Measurements from ENCODE around the gene PIP4K2B.

The PIP4K2B gene

GRCh38 chr17:38799501-38800236 lies at the start of gene PIP4K2B:
Gene PIP4K2B (minus strand): TSS chr17:38799556. CDS start chr17:38799424, 132 bp downstream.
- H3K9me3 ChIP-seq (ENCODE audit: control insufficient read depth, insufficient read depth, low read length), result no peaks in the 10 kb centered on the region
- H3K36me3 ChIP-seq (ENCODE audit: control insufficient read depth, insufficient read depth, low read length), result no peaks in the 10 kb centered on the region; the same call in 1 of the 2 replicates
- DNase-seq (ENCODE audit: low read depth, low spot score), result peak; percentile 94
- no peaks in the 10 kb centered on the region for H3K27me3 ChIP-seq (ENCODE audit: control insufficient read depth, insufficient read depth, low read length)
- no peaks in the 10 kb centered on the region for H3K4me1 ChIP-seq (ENCODE audit: control insufficient read depth, insufficient read depth, low read length)
- WGBS (ENCODE audit: insufficient coverage, insufficient read length), result no CpG with 5 or more reads among the region's 76 CpGs
- H3K4me3 ChIP-seq (ENCODE audit: low read length), result peak within 1 kb of the TSS; percentile 58
- no peak within 1 kb of the TSS for H3K27ac ChIP-seq (ENCODE audit: low read length)

- Histone ChIP-seq H3K27me3 (ENCODE audit: control insufficient read depth, insufficient read depth, low read length) (no peaks in the 10 kb centered on the region), H3K4me3 (ENCODE audit: low read length) (no peak overlapping the region), H3K4me1 (ENCODE audit: control insufficient read depth, insufficient read depth, low read length) (no peaks in the 10 kb centered on the region), H3K36me3 (ENCODE audit: control insufficient read depth, insufficient read depth, low read length) (peaks cover 32% of the 10 kb centered on the region; the same call in 1 of the 2 replicates), H3K9me3 (ENCODE audit: control insufficient read depth, insufficient read depth, low read length) (no peaks in the 10 kb centered on the region), H3K27ac (ENCODE audit: low read length) (no peak overlapping the region)
- WGBS (ENCODE audit: insufficient coverage, insufficient read length), result no CpG with 5 or more reads among the region's 1 CpG
- no peak for DNase-seq (ENCODE audit: low read depth, low spot score)
These were observed 49.2 kb upstream of the PIP4K2B start for GRCh38 chr17:38848557-38848891.

GRCh38 chr17:38844261-38844757 lies 45.0 kb upstream of the PIP4K2B start:
- Histone ChIP-seq H3K4me3 (ENCODE audit: low read length) (no peak overlapping the region), H3K36me3 (ENCODE audit: control insufficient read depth, insufficient read depth, low read length) (peaks cover 16% of the 10 kb centered on the region; the same call in 1 of the 2 replicates), H3K4me1 (ENCODE audit: control insufficient read depth, insufficient read depth, low read length) (peaks cover 1% of the 10 kb centered on the region; the same call in 1 of the 2 replicates), H3K27me3 (ENCODE audit: control insufficient read depth, insufficient read depth, low read length) (no peaks in the 10 kb centered on the region), H3K9me3 (ENCODE audit: control insufficient read depth, insufficient read depth, low read length) (no peaks in the 10 kb centered on the region), H3K27ac (ENCODE audit: low read length) (no peak overlapping the region)
- DNase-seq (ENCODE audit: low read depth, low spot score), result no peak
- WGBS (ENCODE audit: insufficient coverage, insufficient read length), result no CpG with 5 or more reads among the region's 13 CpGs

- H3K9me3 ChIP-seq (ENCODE audit: control insufficient read depth, insufficient read depth, low read length), result no peaks in the 10 kb centered on the region
- no peaks in the 10 kb centered on the region for H3K27me3 ChIP-seq (ENCODE audit: control insufficient read depth, insufficient read depth, low read length)
- no peak overlapping the region for H3K27ac ChIP-seq (ENCODE audit: low read length)
- no peak for DNase-seq (ENCODE audit: low read depth, low spot score)
- H3K36me3 ChIP-seq (ENCODE audit: control insufficient read depth, insufficient read depth, low read length), result no peaks in the 10 kb centered on the region; the same call in 1 of the 2 replicates
- no peaks in the 10 kb centered on the region for H3K4me1 ChIP-seq (ENCODE audit: control insufficient read depth, insufficient read depth, low read length)
- peak overlapping the region; percentile 81; the same call in 1 of the 2 replicates for H3K4me3 ChIP-seq (ENCODE audit: low read length)
- no CpG with 5 or more reads among the region's 17 CpGs for WGBS (ENCODE audit: insufficient coverage, insufficient read length)
These were observed 26.4 kb upstream of the PIP4K2B start for GRCh38 chr17:38825762-38826247.

- H3K9me3 ChIP-seq (ENCODE audit: control insufficient read depth, insufficient read depth, low read length), result no peaks in the 10 kb centered on the region
- peak; percentile 89 for DNase-seq (ENCODE audit: low read depth, low spot score)
- H3K27ac ChIP-seq (ENCODE audit: low read length), result no peak within 1 kb of the TSS
- H3K27me3 ChIP-seq (ENCODE audit: control insufficient read depth, insufficient read depth, low read length), result no peaks in the 10 kb centered on the region
- peaks cover 6% of the 10 kb centered on the region for H3K36me3 ChIP-seq (ENCODE audit: control insufficient read depth, insufficient read depth, low read length)
- WGBS (ENCODE audit: insufficient coverage, insufficient read length), result no CpG with 5 or more reads among the region's 55 CpGs
- H3K4me3 ChIP-seq (ENCODE audit: low read length), result peak within 1 kb of the TSS; percentile 81; the same call in 1 of the 2 replicates
- H3K4me1 ChIP-seq (ENCODE audit: control insufficient read depth, insufficient read depth, low read length), result no peaks in the 10 kb centered on the region
These were observed 25.8 kb upstream of the PIP4K2B start, which contains the start of gene CWC25 for GRCh38 chr17:38824899-38825761. Gene CWC25 (minus strand): TSS chr17:38825321. CDS start chr17:38825183, 138 bp downstream.

GRCh38 chr17:38815576-38816193 lies 16.3 kb upstream of the PIP4K2B start:
- Histone ChIP-seq H3K4me1 (ENCODE audit: control insufficient read depth, insufficient read depth, low read length) (no peaks in the 10 kb centered on the region; the same call in 1 of the 2 replicates), H3K27ac (ENCODE audit: low read length) (no peak overlapping the region), H3K9me3 (ENCODE audit: control insufficient read depth, insufficient read depth, low read length) (no peaks in the 10 kb centered on the region), H3K36me3 (ENCODE audit: control insufficient read depth, insufficient read depth, low read length) (peaks cover 9% of the 10 kb centered on the region; the same call in 1 of the 2 replicates), H3K27me3 (ENCODE audit: control insufficient read depth, insufficient read depth, low read length) (no peaks in the 10 kb centered on the region), H3K4me3 (ENCODE audit: low read length) (no peak overlapping the region)
- no peak for DNase-seq (ENCODE audit: low read depth, low spot score)
- WGBS (ENCODE audit: insufficient coverage, insufficient read length), result no CpG with 5 or more reads among the region's 8 CpGs

- no peak for DNase-seq (ENCODE audit: low read depth, low spot score)
- Histone ChIP-seq H3K4me3 (ENCODE audit: low read length) (no peak overlapping the region), H3K27me3 (ENCODE audit: control insufficient read depth, insufficient read depth, low read length) (no peaks in the 10 kb centered on the region), H3K36me3 (ENCODE audit: control insufficient read depth, insufficient read depth, low read length) (peaks cover 19% of the 10 kb centered on the region), H3K4me1 (ENCODE audit: control insufficient read depth, insufficient read depth, low read length) (no peaks in the 10 kb centered on the region), H3K9me3 (ENCODE audit: control insufficient read depth, insufficient read depth, low read length) (no peaks in the 10 kb centered on the region), H3K27ac (ENCODE audit: low read length) (no peak overlapping the region)
- no CpG with 5 or more reads among the region's 7 CpGs for WGBS (ENCODE audit: insufficient coverage, insufficient read length)
These were observed 10.5 kb upstream of the PIP4K2B start for GRCh38 chr17:38809828-38810227.

GRCh38 chr17:38800237-38800760 lies 943 bp upstream of the PIP4K2B start:
- DNase-seq (ENCODE audit: low read depth, low spot score), result no peak
- no CpG with 5 or more reads among the region's 14 CpGs for WGBS (ENCODE audit: insufficient coverage, insufficient read length)
- Histone ChIP-seq H3K27ac (ENCODE audit: low read length) (no peak overlapping the region), H3K4me1 (ENCODE audit: control insufficient read depth, insufficient read depth, low read length) (no peaks in the 10 kb centered on the region), H3K4me3 (ENCODE audit: low read length) (peak overlapping the region; percentile 58; the same call in 1 of the 2 replicates), H3K9me3 (ENCODE audit: control insufficient read depth, insufficient read depth, low read length) (no peaks in the 10 kb centered on the region), H3K27me3 (ENCODE audit: control insufficient read depth, insufficient read depth, low read length) (no peaks in the 10 kb centered on the region), H3K36me3 (ENCODE audit: control insufficient read depth, insufficient read depth, low read length) (no peaks in the 10 kb centered on the region; the same call in 1 of the 2 replicates)

- no peak for DNase-seq (ENCODE audit: low read depth, low spot score)
- no peak overlapping the region for H3K27ac ChIP-seq (ENCODE audit: low read length)
These were observed 499 bp downstream of the PIP4K2B start for GRCh38 chr17:38798614-38799500.

More at GRCh38 chr17:38798614-38799500, 499 bp downstream of the PIP4K2B start:
- H3K27me3 ChIP-seq (ENCODE audit: control insufficient read depth, insufficient read depth, low read length), result no peaks in the 10 kb centered on the region
- no peaks in the 10 kb centered on the region for H3K4me1 ChIP-seq (ENCODE audit: control insufficient read depth, insufficient read depth, low read length)
- H3K4me3 ChIP-seq (ENCODE audit: low read length), result peak overlapping the region; percentile 58
- H3K36me3 ChIP-seq (ENCODE audit: control insufficient read depth, insufficient read depth, low read length), result no peaks in the 10 kb centered on the region; the same call in 1 of the 2 replicates
- no CpG with 5 or more reads among the region's 53 CpGs for WGBS (ENCODE audit: insufficient coverage, insufficient read length)
- H3K9me3 ChIP-seq (ENCODE audit: control insufficient read depth, insufficient read depth, low read length), result no peaks in the 10 kb centered on the region
